DOHH2 (cell line): ENCODE results near the gene NECAP2.

Experiments used
- EZH2phosphoT487 ChIP-seq: fragments of 200-600 bp; sonication (generic); IDR thresholded peaks from 2 replicates; pipeline ENCODE4 v1.6.1; 2017; ENCODE audit warnings: borderline replicate concordance, mild to moderate bottlenecking, antibody characterized with exemption, low read length, moderate library complexity, mixed read lengths
- TF ChIP-seq, protein P1 (sequence below): fragments of 200-600 bp; sonication (generic); IDR thresholded peaks from one replicate; pipeline ENCODE4 v1.5.1; 2014; ENCODE audit warnings: antibody characterized with exemption, mild to moderate bottlenecking, low read depth, low read length; ENCODE audit not compliant: poor library complexity, severe bottlenecking

DNA sequence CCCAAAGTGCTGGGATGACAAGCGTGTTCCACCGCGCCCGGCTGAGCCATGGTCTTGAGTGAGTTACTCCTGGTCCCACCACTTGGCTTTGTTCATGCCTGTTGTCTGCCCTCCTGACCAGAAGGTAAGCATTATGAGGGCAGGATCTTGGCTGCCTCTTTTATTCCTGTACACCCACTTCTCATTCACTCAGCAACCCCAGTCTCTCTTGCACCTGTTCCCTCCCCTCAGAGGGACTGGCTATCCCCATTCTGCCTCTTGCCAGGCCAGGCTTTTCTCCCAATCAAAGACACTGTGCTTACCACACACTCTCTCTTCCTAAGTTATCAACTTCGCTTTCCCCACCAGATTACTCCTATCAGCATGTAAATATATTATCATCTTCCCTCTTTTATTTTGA is 29.7 kb upstream of the NECAP2 start:
- TF ChIP-seq, protein P1, sequence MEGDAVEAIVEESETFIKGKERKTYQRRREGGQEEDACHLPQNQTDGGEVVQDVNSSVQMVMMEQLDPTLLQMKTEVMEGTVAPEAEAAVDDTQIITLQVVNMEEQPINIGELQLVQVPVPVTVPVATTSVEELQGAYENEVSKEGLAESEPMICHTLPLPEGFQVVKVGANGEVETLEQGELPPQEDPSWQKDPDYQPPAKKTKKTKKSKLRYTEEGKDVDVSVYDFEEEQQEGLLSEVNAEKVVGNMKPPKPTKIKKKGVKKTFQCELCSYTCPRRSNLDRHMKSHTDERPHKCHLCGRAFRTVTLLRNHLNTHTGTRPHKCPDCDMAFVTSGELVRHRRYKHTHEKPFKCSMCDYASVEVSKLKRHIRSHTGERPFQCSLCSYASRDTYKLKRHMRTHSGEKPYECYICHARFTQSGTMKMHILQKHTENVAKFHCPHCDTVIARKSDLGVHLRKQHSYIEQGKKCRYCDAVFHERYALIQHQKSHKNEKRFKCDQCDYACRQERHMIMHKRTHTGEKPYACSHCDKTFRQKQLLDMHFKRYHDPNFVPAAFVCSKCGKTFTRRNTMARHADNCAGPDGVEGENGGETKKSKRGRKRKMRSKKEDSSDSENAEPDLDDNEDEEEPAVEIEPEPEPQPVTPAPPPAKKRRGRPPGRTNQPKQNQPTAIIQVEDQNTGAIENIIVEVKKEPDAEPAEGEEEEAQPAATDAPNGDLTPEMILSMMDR = no peak
- TF ChIP-seq EZH2phosphoT487 = no peak
